Testis (tissue), 2 donors: ENCODE data around the gene GPS1.

Experiments used
- POLR2A ChIP-seq: fragments of 450-650 bp; IDR thresholded peaks from one replicate; pipeline ENCODE4 v1.6.1; 2017; ENCODE audit warnings: antibody characterized with exemption, mild to moderate bottlenecking, moderate library complexity
- TF ChIP-seq, protein P1 (sequence below), 3 experiments: fragments of 450-650 bp in 2 of 3; fragments of 200-600 bp in 1 of 3; sonication (generic) in 1 of 3; IDR thresholded peaks; one replicate each; pipeline ENCODE4 v1.5.1; 2016 to 2019; ENCODE audit warnings: antibody characterized with exemption in 3 of 3, mild to moderate bottlenecking in 2 of 3, moderate library complexity in 1 of 3

- TF ChIP-seq, protein P1, sequence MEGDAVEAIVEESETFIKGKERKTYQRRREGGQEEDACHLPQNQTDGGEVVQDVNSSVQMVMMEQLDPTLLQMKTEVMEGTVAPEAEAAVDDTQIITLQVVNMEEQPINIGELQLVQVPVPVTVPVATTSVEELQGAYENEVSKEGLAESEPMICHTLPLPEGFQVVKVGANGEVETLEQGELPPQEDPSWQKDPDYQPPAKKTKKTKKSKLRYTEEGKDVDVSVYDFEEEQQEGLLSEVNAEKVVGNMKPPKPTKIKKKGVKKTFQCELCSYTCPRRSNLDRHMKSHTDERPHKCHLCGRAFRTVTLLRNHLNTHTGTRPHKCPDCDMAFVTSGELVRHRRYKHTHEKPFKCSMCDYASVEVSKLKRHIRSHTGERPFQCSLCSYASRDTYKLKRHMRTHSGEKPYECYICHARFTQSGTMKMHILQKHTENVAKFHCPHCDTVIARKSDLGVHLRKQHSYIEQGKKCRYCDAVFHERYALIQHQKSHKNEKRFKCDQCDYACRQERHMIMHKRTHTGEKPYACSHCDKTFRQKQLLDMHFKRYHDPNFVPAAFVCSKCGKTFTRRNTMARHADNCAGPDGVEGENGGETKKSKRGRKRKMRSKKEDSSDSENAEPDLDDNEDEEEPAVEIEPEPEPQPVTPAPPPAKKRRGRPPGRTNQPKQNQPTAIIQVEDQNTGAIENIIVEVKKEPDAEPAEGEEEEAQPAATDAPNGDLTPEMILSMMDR (IDR thresholded peaks at IDR 0.05): no peak
- TF ChIP-seq POLR2A: no peak
Measured at GRCh38 chr17:82015311-82015971, 36.3 kb upstream of the GPS1 start.
